Inflammatory macrophage (primary cell): ENCODE data around the gene PCNT.
"Not testable (repeated sequence)": the region's sequence is repeated elsewhere in the genome, so short reads cannot be mapped to it uniquely, and the experiment has no call there.

Experiments used
- DNase-seq, 2 donors: peaks; one replicate each; pipeline ENCODE4 v3.0.0-alpha.2; 2020 to 2022

The PCNT gene

DNA sequence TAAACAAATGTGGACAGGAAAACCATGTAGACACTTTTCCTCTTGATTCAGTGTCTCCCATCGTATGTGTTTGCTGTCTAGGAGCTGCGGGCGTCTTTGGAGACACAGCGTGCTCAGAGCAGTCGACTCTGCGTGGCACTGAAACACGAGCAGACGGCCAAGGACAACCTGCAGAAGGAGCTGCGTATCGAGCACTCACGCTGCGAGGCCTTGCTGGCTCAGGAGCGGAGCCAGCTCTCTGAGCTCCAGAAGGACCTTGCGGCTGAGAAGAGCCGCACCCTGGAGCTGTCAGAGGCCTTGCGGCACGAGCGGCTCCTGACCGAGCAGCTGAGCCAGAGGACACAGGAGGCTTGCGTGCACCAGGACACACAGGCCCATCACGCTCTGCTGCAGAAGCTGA lies 107.5 kb downstream of the PCNT start:
- no peak for DNase-seq

DNA sequence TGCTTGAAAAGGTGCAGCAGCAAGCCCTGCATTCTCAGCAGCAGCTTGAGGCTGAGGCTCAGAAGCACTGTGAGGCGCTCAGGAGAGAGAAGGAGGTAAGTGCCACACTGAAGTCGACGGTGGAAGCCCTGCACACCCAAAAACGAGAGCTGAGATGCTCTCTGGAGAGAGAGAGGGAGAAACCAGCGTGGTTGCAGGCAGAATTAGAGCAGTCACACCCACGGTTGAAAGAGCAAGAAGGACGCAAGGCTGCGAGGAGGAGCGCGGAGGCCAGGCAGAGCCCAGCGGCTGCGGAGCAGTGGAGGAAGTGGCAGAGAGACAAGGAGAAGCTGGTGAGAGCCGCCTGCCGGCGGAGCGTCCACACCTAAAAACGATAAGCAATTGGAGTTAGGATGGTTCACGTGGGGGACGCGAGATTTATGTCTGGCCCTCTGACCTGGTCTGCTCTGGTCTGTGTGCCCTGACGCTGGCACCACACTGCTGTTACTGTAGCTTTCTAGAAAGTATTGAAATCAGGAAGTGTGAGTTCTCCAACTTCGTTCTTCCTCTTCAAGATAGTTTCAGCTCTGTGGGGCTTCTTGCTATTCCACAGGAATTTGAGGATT lies 108.0 kb downstream of the PCNT start:
- DNase-seq: peak; percentile 72 to 83

DNA sequence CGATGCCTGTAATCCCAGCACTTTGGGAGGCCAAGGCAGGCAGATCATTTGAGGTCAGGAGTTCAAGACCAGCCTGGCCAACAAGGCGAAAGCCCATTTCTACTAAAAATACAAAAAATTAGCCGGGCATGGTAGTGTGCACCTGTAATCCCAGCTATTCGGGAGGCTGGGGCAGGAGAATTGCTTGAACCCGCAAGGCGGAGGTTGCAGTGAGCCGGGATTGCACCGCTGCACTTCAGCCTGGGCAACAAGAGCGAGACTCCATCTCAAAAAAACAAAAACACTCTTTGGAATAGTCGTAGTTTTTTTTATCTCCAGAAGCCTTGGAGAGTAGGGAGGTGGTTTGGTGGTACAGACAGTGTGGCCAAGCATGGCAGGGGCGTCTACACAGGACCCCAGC lies 109.2 kb downstream of the PCNT start:
- DNase-seq: not testable (repeated sequence)

DNA sequence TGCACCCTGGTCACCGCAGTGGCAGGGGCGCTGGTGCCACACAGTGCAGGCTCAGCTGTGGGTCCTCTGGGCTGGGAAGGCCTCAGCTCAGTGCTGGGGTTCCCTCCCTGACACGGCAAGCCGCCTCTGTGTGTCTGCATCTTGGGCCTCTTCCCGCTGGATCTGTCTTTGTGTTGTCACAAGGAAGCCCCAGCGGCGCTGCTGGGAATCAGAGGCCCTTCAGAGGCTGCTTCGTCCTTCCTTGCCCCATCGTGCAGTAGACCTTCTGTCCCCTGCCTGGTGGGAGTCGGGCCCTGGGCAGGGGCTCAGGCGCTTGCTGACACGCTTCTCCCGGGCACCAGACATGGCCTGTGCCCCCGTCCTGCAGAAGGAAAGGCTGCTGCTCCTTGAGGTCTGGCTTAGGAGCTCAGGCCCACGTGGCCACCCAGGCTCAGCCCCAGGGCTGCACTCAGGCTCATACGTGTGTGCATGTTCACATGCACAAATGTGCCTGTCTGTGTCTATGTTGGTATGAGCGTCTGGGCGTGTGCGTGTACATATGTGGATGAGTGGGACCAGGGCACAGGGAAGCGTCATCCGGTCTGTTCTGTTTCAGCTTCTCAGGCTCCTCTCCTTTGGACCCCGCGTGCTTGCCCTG lies 110.5 kb downstream of the PCNT start:
- DNase-seq: no peak

DNA sequence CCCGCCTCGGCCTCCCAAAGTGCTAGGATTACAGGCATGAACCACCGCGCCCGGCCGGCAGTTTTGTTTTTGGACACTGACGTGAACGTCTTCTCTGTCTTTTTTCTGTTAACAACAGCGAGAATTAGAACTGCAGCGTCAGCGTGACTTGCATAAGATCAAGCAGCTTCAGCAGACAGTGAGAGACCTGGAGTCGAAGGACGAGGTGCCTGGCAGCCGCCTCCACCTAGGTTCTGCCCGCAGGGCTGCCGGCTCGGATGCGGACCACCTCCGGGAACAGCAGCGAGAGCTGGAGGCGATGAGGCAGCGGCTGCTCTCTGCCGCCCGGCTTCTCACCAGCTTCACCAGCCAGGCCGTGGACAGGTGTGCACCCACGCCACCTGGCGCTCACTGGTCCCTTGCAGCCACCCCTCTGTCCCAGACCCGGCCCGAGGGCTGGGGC lies 111.9 kb downstream of the PCNT start:
- DNase-seq: no peak

DNA sequence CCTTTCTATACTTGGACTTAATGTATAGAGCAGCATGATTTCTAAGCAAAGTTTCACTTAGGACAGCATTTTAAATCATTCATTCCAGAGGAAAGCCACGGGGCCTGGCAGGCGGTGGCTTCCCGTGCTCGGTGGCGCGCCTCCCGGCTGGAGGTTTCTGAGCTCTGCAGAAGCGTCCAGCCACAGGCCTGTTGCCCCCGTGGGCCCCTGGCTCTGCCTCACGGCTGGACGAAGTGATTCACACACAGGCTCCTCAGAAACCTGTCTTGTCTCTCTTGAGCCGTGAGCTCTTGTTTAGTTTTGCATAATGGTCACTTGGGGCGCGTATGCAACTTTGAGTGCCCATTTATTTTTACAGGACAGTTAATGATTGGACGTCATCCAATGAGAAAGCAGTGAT lies 112.7 kb downstream of the PCNT start:
- peak in 1 of 2 donors; percentile 5 for DNase-seq

DNA sequence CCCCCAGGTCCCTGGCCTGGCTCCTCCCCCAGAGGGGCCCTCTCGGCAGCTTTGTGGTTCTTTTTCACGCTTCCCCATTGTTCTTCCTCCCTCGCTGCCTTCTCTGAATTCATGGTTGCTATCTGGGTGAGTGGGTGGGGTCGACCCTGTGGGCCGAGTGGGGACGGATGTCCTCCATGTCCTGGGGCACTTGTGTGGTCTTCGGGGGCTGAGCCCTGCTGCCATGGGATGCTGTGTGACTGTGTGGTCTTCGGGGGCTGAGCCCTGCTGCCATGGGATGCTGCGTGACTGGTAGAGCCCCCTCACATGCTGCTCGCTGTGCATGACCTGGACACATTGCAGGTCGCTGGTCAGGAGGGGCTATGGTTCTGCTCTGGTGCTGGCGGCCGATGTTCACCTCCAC lies 113.1 kb downstream of the PCNT start:
- DNase-seq: peak in 1 of 2 donors; percentile 17

DNA sequence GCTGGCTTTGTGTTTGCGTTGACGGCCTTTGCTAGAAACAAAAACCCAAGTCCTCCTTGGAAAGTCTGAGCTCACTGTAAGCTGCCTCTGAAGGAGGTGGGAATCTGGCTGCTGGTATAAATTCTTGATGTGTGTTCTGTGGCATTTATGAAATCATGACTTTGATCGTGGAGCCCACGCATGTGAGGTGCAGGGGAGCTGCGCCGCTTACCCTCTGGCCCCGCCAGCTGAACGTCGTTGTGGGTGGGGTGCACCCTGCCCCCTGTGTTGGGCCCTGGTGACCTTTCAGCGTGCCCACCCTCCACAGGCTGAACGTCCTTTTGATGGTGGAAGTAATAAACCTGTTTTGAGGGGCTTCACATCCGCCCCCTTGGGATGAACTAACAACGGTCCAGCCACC lies 113.6 kb downstream of the PCNT start:
- DNase-seq: no peak

DNA sequence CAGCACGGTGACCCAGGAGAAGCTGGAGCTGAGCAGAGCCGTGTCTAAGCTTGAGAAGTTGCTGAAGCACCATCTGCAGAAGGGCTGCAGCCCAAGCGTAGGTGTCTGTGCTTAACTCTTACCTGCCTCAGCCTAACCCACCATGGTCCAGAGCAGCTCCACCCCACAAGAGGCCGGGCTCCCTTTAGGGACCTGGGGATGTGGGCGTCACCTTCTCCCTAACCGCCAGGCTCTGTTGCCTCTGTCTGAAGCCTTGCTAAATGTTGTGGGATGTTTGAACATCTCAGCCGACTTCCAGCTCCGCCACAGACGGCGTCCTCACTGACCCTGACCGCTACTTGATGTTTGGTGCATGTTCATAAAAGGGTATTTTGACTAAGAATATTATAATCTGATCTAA lies 114.3 kb downstream of the PCNT start:
- no peak for DNase-seq

DNA sequence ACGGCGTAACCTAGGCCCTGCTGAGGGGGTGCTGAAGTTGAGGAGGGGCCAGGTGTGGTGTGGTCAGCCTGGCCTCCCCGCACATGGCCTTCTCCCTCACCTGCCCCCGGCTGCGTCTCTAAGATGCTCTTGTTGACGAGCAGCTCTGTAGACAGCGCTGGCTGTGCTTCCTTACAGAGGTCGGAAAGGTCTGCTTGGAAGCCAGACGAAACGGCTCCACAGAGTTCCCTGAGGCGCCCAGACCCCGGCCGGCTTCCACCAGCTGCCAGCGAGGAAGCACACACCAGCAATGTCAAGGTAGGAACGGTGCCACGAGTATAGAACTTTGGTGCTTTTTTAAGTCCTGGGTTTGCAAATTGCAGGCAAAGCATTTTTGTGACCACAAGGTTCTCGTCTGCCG lies 116.0 kb downstream of the PCNT start:
- DNase-seq: no peak

DNA sequence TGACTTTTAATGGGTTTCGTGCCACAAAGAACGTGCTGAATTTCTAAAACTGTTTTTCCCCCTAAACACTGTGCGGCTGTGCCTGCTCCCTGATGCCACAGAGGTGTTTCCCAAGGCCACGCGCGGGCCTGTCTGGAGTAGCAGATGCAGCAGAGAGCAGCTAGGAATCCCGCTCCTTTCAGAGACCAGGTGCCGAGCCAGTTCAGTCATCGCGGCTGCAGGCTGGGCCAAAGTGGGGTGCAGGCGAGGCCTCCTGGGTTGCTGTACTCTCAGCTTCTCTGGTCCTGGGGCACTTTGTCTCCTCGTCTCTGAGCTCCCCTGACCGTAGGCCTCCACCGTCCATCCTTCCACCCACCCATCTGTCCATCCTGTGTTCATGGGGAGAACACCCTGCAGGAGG lies 117.4 kb downstream of the PCNT start:
- DNase-seq: no peak

DNA sequence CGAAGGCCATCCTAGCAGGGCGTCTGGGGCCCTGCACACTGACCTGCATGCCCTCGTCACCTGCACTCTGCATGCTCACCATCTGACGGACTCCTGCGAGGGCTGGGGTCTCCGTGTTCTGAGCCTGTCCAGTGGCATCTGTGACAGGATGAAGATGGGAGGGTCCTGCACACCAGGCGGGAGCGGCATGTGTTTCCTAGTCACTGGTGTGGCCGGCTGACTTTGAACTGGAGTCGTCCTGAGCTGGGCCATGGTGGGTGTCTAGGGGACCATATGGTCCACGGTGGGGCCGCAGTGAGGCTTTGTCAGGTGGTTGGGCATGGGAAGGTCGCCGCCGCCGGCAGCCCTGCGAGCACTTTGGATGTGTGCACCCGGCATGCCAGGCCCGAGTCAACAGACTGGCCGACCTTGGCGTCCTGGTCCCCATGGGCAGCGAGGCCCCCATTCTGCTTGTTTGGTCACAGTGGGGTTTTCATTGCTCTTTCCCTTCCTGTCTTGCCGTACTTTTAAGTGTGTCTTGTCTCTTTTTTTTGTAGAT lies 118.1 kb downstream of the PCNT start:
- no peak for DNase-seq

DNA sequence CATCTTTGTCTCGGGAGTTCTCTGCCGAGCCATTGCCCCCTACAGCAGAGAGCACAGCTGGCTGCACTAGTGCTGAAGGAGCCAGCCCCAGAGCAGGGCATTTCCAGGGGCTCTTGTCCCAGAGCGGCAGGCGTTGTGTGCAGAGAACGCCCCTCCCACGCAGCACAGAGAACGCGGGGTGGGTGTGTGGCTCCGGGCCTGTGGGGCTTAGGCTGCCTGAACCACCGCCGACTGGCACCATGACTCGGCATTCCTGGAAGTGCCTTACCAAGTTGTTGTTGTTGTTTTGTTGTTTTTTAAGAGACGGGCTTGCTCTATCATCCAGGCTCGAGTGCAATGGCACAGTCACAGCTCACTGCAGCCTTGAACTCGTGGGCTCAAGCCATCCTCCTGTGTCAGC lies 119.0 kb downstream of the PCNT start:
- no peak for DNase-seq

DNA sequence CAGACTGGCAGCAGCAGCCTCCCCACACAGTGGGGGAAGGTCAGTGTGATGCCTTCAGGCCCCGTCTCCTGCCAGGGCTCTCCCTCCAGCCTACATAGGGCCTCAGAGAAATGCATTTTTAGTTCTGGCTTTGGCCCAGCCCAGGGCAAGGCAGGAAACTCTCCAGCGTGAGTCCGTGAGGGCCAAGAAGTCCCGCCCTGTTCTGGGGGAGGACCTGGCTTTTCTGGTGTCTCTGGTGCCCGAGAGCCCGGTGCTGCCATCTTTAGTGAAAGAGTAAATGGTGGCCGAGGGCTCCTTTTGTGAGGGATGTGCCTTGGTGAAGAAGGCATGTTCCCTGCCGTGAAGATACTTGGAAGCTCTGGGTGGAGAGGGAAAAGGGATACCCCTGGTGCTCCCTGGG lies 120.0 kb downstream of the PCNT start:
- no peak for DNase-seq

DNA sequence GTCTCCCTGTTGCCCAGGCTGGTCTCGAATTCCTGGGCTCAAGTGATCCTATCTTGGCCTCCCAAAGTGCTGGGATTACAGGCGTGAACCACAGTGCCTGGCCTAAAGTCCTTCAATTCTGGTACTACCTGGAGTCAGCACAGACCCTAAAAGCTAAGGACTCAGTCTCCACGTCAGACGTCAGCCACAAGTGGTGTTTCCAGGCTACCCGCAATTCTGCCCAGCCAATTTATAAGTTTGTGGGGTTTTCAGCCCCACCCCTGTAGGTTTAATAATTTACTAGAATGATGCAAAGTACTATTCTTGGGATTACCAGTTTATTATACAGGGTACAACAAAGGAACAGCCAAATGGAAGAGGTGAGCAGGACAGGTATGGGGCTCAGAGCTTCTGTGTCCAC lies 124.2 kb downstream of the PCNT start:
- no peak for DNase-seq

DNA sequence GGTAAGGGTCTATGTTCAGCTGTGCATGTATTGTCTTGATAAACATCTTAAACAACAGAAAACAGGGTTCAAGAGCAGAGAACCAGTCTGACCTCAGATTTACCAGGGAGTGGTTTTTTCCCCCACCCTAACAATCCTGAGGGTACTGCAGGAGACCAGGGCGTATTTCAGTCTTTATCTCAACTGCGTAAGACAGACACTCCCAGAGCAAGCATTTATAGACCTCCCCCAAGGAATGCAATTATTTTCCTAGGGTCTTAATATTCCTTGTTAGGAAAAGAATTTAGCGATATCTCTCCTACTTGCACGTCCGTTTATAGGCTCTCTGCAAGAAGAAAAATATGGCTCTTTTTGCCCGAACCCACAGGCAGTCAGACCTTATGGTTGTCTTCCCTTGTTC lies 124.9 kb downstream of the PCNT start:
- not testable (repeated sequence) for DNase-seq

DNA sequence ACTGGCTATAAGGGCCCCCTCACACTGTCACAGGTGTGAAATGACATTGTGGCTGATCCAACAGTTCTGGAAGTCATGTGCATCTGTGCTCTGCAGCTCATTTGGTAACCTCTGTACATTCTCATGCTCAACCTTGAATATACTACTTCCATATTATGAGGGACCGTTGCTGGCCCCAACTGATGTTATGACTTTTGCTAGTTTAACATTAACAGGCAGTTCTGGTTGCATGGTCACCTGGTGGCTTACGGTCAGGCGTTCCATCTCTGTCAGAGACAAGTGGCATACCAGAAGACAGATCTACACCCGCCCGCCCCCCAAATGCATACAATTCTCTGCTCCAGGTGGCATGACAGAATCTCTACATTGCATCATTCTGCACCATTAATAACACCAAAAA lies 128.8 kb downstream of the PCNT start:
- DNase-seq: no peak

DNA sequence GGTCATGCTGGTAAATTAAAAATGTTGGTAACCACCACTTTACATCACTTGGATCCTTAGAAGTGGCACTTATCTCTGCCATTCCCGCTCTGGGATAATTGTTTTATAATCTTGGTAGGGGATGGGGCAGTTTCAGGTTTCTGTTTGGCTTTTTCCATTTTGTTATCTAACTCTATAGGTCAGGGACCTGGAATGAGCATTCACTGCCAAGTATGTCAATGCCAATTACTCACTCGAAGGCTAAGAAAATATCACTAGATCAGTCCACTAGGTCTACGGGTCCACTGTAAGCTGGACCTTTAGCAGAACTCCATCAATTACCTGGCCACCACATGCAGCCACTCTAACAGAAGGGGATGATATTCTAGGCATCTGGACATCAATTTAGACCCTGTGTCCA lies 130.2 kb downstream of the PCNT start:
- no peak for DNase-seq

DNA sequence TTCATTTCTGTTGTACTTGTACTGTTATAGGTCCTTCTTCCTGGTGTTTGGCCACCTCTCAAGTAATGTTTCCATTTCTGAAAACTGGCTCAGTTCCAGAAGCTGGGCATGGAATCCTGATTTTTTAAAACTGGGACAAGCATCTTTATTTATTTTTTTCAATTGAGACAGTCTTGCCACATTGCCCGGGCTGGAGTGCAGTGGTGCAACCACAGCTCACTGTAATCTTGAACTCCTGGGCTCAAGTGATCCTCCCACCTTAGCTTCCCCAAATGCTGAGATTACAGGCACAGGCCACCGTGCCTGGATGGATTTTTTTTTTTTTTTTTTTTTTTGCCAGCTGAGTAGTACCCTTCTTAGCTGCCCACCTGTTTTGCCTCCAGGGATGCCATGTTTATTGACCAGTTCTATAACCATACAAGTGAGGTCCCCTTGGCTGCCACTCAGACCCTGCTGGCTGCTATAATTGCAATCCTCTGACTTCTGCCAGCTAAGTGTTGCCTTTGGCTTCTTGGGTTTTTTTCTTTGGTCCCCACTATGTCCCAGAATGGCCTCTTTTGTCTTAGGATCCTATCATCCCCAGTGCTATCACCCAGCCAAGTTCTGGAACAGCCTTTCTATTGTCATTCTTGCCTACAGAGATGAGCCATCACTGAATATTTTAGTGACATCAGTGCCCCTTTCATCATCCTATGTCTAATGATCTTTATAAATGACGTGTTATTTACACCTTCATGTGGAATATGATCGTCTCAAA lies 130.9 kb downstream of the PCNT start:
- DNase-seq: peak; percentile 42 to 65

DNA sequence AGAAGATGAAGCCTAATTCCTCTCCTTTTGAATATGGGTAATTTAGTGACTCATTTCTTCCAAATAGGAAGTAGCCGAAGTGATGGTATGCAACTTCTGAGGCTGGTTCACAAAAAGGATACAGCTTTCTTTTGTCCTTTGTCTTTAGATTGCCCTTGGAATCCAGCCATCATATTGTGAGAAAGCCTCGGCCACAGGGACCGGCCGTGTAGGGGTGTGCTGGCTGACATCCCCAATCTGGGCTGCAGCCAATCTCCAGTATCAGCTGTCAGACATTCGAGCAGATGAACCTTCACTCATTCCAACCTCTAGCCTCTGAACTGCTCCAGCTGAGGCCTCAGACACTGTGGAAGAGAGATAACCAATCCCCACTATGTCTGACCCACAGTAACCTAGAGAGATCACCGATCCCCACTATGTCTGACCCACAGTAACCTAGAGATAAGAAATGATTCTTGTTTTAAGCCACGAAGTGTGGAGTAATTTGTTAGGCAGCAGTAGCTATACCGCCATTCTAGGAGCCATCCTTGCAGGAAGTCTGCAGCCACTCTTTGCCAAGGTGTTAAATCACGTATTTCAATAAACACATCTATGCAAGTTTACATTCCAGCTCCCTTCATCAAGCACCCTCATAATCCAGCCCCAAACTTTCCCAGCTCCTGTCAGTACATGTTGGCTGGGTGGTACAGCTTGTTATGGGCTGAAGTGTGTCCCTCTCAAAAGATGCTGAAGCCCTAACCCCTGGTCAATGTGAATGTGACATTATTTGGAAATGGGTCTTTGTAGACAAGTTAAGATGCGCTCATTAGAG lies 131.8 kb downstream of the PCNT start:
- peak; percentile 27 to 48 for DNase-seq

DNA sequence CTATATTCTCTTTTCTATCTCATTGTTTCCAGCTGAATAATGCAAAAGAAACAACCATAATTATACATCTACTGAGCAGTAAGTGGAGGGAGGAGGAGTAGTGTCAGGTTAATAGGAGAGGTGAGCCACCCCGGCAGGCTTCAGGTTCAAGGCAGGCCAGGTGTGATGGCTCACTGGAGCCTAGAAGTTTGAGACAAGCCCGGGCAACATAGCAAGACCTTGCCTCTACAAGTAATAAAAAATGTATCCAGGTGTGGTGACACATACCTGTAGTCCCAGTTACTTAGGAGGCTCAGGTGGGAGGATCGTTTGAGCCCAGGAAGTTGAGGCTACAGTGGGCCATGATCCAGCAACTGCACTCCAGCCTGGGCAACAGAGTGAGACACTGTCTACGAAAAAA lies 132.8 kb downstream of the PCNT start:
- no peak for DNase-seq

DNA sequence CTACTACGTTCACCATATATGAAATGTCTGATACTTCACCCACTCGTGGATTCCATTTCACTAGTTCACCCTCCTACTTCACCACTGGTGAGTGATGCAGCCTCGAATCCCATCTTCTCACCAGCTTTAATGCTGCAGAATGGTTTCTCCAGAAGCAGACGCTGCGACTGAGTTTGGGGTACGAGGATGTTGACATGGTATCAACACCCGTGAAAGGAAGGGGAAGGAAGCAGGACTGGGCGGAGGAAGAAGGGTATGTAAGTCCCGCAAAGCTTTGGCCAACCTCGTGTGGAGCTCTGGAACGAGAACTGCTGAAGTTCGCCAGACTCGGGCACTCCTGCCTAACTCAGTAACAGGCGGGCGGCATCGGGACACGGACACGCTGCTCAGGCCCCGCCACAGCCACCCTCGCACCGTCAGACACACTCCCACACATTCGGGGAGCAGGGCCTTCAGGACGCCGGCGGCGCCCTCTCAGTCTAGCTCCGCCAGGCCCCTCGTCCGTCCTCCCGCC lies 133.9 kb downstream of the PCNT start:
- DNase-seq: peak; percentile 76 to 86
